SKM-1 (cell line): ENCODE measurements around the gene DOCK4.

Source experiments
- DNase-seq: peaks from one replicate; lab custom pipeline; 2025; ENCODE audit not compliant: unreplicated experiment; lab: John Stamatoyannopoulos, UW

The DOCK4 gene

DNA sequence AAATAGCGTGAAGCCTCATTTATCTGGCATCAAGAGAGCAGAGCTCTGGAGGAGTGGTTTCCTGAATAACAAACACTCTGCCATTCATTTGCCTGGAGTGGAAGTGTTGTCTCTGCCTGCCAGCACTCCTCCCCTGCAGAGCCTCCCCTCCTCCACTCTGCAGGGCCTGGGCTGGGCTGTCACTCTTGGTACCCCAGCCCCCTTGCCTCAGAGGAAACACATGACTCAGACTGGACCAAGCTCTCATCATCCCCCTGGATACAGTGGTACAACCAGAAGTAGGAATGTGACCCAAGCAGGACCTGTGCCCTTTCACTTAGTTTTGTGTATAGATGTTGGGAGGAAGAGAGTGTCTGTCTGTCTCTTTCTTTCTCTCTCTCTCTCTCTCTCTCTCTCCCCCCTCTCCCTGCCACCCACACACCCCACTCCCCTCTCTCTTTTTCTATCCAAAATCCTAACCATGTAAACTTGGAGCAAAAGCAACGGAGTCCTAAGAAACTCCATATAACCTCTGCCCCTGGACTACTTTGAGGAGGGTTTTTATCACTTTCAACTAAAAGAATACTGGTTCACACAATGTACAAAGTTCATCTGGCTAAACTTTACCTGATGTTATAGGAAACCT is 43.9 kb downstream of the DOCK4 start:
- DNase-seq, result no peak

DNA sequence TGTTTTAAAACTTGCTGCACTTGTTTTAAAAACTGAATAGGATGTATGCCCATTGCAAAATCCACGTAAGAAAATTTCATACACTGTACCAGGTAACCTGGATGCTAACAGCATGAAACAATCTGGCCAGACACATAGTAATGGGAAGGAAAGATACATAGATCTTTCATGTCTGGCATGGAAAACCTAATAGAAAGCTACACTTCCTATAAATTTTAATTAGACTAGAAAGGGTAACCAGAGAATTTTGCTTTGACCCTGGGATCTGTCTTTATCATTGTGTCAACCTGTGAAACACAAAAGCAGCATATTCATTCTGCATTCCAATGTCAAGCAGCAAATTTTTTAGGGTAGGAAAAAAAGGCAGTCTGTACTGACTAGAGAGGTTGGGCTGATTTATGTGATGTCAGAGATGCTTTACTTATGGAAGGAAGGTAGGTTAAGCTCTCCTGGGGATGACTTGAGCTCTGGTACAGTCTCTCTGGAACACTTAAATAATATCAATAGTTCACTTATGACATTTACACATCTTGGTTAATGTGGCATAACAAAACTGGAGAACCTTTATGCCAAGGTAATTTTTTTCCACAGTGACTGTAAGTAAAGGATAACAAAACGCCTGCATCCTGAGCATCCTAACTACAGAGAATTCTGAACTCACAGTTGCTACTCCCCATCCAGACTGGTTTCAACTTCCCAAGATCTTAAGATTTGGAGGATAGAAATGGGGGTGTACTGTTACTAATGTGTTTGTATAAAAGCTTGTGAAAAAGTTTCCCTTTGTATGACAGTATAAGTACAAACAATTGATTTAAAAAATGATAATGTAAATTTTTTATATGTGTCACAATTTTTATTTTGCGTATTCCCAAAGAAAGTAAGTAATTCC is 44.7 kb downstream of the DOCK4 start:
- no peak for DNase-seq

DNA sequence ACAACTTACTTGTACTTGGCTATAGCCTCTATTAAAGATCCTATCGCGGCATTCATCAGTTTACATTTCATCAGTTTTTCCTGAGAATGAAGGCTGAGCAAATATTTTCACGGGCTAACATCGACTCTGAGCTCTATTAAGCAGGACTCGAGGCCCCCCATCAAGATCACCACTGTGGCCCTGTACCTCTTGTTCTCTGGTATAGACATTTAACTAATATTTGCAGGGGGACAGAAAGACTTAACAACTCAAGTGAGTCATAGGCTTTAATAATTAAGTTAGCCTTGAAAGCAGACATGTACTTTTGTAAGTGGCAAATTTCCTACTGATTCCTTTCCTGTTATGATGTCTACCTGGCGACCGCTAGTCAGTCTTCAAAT is 45.4 kb downstream of the DOCK4 start:
- DNase-seq, result no peak

DNA sequence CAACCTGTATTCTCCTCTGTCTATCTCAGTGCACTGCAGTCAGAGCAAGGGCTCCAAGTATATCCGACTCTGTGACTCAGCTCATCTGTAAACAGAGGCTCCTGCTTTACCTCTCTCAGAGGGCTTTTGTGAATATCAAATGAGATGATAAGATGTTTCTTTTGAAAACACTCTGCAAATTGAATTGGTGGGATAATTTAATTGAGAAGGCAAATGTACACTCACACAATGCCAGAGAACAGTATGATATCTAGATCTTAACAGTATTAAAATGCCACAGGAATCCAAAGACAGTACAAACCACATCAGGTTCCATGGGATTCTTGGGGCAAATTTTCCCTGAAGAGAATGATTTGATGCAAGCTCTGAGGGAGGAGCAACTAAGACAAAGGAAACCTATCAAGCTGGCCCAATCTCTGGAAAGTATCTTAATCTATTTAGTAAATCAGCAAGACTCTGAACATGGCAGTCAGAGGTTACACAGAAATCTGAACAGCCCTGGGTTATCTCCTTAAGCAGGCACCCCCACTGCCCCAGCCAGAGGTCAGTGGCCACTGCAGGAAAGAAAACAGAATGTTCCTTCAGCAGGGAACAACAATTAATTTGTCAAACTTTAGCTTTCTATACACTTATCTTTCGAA is 45.9 kb downstream of the DOCK4 start:
- no peak for DNase-seq

DNA sequence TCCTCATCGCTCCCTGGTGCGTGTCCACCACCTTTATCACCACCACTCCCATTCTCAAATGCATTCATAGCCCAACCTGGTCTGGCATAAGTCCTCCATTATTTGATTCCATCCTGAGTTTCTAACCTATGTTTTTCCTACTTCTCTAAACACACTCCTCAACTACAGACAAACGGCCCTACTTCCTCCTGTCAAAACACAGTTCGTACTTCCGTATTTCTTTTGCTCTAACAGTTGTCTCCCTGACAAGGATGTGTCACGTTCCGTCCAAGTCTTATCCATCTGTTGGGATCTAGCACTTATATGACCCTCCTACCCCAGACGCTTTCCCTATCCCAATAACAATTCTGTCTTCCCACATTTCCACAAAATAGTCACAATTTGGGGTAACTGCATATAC is 46.8 kb downstream of the DOCK4 start:
- peak; percentile 74 for DNase-seq

DNA sequence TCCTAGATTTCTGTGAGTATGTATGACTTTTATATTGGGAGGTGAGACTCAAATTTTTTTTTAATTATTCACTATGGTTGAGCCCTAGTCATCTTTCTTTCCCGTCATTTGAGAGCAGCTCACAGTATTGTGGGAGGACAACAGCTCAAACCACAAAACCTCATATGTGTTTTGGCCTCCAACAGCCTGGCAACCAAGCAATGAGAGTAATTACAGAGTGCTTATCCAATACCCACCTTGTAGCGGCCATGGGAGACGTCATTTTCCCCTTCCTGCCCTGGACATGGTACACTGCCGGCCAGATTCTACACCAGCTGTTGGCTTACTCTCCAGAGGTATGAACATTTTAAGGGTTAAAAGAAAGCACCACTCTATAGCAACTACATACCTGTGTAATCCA is 49.1 kb downstream of the DOCK4 start:
- no peak for DNase-seq

DNA sequence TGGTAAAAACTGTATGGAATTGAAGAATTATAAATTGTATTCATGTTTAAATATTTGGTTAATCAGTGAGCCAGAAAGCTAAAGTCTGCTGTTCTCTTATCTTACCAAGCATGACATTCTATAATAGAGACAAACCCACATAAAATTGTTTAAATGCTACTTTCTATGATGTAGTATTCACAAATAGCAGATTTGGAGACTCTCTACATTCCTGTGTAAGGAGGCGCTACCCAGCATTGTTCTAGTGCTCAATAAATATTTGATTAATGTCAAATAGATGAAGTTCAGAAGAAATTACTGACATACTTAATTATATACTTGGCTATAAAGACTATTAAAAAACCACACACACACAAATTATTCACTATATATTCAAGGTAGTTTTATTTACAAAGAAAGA is 49.8 kb downstream of the DOCK4 start:
- no peak for DNase-seq

DNA sequence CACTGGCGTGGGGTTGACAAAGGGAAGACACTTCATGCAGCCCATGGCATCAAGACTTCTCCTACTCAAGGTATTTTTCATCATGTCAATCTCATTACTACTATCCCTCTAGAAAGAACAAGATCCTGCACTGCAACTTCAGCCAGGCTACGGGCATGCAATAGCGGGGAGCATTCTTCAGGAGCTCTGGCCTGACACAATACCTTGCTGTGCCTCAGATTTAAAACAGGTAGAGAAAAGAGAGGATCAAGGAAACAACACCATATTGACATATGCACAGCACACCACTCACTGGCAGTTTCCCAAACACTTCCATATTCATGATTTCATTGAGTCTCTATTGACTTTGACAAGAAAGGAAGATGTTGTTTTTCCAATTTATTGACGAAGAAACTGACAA is 51.5 kb downstream of the DOCK4 start:
- DNase-seq, result no peak

DNA sequence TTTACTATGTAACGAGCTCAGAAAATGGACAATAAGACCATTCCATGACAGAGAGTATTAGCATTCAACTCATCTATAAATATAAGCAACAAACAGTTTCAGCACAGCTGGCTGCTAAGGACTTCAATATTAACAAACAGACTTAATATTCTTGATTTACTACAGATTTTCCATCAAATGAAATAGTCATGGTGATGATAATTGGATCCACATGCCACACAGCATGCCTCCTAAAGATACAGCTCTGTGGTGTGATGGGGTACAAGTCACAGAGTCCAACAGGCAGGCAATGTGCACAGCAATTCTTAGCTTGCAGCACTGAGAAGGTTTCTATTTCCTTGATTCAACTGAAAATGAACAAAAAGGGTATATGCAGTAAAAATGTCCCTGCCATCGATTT is 54.0 kb downstream of the DOCK4 start:
- DNase-seq, result no peak

DNA sequence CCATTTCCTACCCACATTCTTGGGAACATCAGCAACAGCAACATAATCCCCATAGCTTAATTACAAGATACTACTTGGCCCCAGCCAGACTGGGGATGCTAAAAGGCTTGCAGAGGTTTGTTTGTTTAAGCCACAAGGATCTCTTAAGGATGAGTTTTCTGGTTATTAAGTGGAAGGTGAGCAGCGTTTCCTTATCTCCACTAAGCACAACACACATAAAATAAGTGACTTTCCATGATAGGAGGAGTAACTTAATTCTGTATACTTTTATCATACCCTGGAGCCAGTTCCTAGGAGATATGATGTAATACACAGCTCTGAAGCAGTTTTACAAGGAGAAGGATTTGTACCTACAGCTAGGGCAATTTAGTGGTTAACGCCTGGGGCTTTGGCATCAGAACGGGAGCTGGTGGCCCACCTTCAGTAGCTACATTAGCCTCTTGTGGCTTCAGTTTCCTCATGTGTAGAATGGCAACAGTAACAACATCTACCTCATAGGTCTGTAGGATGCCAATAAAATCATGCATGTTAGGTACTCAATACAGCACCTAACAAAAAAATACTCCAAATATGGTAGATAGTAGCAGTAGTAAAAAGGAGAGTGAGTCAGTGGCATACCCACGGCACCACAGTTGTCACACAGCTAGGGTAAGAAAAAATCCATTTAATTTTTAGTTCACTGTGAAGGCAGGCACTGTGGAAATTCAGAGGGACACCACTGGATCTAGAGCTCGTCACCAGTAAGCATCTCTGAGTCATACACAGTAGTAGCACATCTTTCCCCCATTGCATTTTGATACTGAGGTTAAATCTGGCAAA is 55.2 kb downstream of the DOCK4 start:
- no peak for DNase-seq

DNA sequence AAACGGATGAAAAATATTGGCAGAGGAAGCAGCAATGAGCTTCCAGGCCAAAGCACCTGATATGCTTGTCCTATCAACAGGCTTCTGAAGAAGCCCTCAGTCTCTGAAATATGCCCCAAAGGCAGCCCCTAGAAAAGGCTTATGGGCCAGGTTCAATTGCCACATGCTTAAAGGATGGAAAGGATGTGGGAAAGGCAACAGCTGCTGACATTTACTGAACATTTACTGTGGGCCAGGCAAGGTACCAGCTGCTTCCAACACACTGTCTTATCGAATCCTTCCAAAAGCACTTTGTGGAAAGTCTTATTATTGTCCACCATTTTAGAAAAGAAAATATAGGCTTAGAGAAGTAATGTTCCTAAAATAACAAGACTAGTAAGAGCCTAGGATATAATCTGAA is 56.5 kb downstream of the DOCK4 start:
- no peak for DNase-seq

DNA sequence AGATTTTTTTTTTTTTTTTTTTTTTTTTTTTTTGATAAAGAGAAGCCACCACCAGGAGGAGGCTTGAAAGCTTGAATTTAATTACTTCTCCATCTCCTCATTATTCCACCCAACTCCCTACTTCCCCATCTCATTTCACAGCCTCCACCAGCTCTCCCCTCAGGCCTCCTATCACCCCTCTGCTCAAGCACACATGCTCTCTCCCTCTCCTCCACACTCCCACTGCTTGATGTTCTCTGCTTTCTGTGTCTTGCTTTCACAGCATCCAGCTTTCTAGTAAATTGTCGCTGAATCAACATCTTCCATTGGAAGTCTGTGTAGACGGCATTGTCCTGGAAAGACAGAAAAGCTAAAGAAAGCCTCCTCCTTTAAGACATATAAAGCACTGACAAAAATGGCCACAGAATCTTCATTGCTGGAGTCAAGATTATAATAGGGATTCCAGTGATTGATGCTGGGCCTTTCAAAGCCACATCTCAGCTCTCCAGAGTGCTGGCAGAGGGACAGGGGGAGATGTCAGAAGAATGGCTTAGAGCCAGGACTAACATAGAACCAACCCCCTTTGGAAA is 58.3 kb downstream of the DOCK4 start:
- no peak for DNase-seq

DNA sequence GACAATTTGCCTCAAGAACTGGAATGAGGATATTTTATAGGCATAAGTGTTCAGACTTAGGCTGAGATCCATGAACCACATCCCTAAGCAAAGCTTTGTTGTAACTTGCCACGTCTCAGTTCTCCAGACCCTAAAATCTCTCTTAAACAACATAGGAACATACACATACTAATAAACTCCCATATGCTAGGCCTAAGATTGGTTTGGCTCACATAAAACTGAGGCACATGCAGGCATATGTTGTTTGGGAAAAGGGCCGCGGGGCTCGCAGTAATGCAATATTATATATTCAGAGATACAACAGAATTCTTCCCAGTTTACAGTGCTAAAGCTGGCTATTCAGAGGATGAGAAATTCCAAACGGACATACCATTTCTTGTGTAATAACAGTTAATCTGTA is 61.0 kb downstream of the DOCK4 start:
- DNase-seq, result no peak

DNA sequence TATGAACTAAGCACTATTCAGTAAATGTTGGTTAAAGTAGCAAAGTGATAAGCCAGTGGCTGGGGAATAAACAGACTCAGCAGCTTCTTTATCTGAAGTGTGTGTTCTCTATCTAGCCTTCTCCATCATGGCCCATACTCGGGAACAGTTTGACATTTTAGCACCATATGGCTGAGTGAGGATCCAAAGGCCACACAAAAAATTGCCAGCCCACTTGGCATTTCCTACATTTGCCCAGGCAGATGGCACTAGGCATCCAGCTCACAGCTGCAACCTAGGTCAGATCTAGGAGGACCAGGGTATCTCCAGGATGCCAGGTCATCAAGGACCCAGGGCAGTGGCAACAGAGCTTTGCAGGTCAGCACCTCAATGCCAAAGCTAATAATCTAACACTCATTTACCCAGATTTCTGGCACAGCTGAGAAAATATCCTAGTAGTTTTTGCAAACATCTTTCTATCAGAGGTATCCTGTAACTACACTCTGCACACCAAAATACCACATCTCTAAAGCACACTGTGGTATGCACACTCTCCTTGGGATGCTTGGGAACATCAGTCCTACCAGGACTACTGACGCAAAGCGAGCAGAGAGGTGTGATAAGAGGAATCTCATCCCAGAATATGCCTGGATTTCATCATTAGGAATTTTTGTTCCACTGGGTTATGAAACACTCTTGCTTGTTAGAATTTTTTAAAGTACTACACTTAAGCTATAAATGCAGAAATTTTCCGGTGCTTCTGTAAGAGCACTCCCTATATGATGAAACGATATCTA is 61.7 kb downstream of the DOCK4 start:
- DNase-seq, result no peak

DNA sequence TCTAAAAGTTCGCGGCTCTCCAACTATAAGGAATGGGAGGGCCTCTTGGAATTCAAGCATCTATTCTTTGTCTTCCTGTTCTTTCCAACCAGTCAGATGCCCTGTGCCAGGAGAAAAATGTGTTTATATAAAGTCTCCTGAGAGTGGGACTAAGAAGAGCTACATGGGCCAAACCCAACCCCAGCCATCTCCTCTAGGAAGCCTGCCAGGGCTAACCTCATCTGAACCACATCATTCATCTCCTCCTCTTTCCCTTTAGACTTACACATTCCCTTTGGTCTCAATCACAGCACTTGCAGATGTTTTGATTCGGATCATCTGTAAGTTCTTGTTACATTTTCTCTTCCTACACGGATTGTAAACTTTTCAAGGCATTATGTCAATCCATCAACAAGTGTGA is 62.6 kb downstream of the DOCK4 start:
- DNase-seq, result no peak

DNA sequence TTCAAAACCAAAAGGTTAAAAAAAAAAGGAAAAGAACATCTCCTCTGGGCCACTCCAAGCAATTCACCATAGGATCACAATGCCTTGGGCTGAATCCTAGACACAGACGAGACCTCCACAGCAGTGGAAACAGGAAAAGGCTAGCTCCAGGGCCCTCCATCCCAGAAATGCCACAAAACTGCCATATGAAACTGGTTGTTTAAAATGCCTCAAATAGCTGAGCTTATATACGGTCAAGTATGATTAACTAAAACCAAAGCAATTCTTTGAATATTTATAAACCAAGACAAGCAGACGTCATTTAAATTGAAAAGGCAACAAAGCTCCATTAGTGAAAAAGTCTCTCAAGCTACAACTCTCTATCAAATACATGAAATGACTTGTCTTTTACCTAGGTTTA is 63.1 kb downstream of the DOCK4 start:
- DNase-seq, result no peak

DNA sequence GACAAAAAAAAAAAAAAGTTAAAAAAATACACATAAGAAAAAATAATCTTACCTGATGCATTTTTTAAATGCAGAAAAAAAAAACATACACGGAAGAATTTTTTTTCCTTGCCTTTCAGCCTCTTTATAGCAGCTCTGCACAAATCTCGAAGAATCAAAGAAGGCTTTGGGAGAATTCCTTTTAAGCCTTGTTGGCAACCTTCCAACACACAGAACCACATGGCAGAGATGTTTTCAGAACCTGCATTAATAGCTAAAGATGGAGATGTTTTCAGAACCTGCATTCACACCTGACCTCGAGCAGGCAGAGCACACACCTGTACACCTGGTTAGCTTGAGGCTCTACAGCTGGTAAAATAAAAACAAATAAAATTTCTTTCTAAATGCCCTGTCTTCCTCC is 65.6 kb downstream of the DOCK4 start:
- no peak for DNase-seq

DNA sequence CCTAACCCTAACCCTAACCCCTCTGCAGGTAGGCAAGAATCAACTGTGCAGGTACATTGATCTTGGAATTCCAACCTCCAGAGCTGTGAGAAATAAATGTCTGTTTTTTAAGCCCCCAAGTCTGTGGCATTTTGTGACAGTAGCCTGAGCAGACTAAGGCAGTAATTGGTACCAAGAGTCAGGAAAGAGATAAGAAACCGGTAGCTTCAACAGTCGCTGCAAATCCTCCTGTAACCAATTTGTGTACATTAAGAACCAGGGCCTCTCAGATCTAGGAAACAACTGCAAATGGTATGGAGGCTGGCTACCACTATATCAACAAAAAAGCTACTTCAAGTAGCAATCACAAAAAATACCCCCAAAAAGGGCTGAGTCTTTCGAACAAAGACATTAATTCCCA is 67.3 kb downstream of the DOCK4 start:
- no peak for DNase-seq

DNA sequence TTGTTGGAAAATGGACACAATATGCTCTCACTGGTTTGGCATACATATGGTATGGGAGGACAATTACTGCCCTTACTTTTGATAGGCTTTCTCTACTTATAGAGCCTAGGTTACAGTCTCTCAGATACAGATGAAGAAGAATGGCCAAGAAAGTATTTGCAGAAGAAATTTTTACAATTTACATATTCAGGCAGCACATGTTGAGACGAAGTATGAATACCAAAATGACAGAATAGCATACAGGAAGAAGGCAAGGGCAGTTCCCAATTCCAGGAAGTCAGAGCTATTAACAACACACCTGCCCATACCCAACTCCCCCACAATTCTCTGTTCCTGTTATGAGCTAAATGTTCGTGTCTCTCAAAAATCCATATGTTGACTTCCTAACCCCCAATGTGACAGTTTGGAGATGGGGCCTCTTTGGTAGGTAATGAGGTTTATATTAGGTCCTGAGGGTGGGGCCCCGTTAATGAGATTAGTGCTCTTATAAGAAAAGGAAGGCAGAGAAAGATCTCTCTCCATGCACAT is 67.8 kb downstream of the DOCK4 start:
- no peak for DNase-seq
